ENCODE data around the gene CAMK2B.

CAMK2B gene

DNA sequence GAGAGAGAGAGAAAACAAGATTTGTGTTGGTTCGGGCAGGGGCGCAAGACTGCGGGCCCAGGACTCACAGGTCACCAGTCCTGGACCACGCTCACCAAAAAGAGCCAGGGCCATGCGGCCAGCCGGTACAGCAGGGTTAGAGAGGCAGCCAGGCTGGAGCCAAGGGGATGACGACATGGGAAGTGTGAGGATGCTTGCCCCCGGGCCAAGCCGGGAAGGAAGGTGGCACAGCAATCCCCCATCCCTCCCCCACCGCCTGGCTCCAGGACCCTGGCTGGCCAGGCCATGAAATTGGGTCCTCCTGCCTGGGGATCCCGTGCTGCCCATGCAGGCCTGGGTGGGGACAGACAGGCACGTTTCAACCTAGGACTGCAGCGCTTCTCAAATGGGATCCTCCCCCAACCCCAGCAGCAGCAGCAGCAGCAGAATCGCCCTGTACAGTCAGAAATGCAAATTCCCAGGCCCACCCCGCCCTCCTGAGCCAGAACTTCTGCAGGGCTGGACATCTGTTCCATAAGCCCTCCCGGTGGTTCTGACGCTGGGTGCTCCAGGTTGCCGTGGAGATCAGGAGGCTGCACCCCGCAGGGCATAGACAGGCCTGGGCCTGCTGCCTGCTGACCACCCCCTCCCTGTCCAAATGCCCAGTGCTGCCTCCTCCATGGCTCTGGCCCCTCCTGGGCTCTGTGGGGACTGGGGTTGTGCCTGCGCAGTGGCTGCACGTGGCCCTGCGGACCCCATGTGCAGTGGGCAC is 89.6 kb downstream of the CAMK2B start:
- H3K27ac ChIP-seq (ENCODE audit: insufficient read depth, low read length, poor library complexity, severe bottlenecking), result no peak overlapping the region
- H3K27me3 ChIP-seq (replicated peaks; ENCODE audit: control insufficient read depth, insufficient read depth, low read length, poor library complexity, severe bottlenecking), result no peaks in the 10 kb centered on the region
- H3K4me1 ChIP-seq (ENCODE audit: control insufficient read depth, insufficient read depth, low read length, poor library complexity, severe bottlenecking), result no peaks in the 10 kb centered on the region
- H3K9me3 ChIP-seq (ENCODE audit: control insufficient read depth, low read length), result no peaks in the 10 kb centered on the region
- H3K4me3 ChIP-seq (ENCODE audit: insufficient read depth, low read depth, low read length, poor library complexity, severe bottlenecking), result no peak overlapping the region
- no peak for DNase-seq
- H3K36me3 ChIP-seq (ENCODE audit: control insufficient read depth, insufficient read depth, low read length), result no peaks in the 10 kb centered on the region

GRCh38 chr7:44235066-44235465 is 90.3 kb downstream of the CAMK2B start:
- H3K4me1 ChIP-seq (ENCODE audit: control insufficient read depth, insufficient read depth, low read length, poor library complexity, severe bottlenecking), result no peaks in the 10 kb centered on the region
- H3K27ac ChIP-seq (ENCODE audit: insufficient read depth, low read length, poor library complexity, severe bottlenecking), result no peak overlapping the region
- no peaks in the 10 kb centered on the region for H3K27me3 ChIP-seq (replicated peaks; ENCODE audit: control insufficient read depth, insufficient read depth, low read length, poor library complexity, severe bottlenecking)
- H3K9me3 ChIP-seq (ENCODE audit: control insufficient read depth, low read length), result no peaks in the 10 kb centered on the region
- H3K4me3 ChIP-seq (ENCODE audit: insufficient read depth, low read depth, low read length, poor library complexity, severe bottlenecking), result no peak overlapping the region
- H3K36me3 ChIP-seq (ENCODE audit: control insufficient read depth, insufficient read depth, low read length), result no peaks in the 10 kb centered on the region
- no peak for DNase-seq

- Histone ChIP-seq H3K27me3 (replicated peaks; ENCODE audit: control insufficient read depth, insufficient read depth, low read length, poor library complexity, severe bottlenecking) (no peaks in the 10 kb centered on the region), H3K4me3 (ENCODE audit: insufficient read depth, low read depth, low read length, poor library complexity, severe bottlenecking) (no peak overlapping the region), H3K27ac (ENCODE audit: insufficient read depth, low read length, poor library complexity, severe bottlenecking) (no peak overlapping the region), H3K9me3 (ENCODE audit: control insufficient read depth, low read length) (no peaks in the 10 kb centered on the region), H3K4me1 (ENCODE audit: control insufficient read depth, insufficient read depth, low read length, poor library complexity, severe bottlenecking) (no peaks in the 10 kb centered on the region), H3K36me3 (ENCODE audit: control insufficient read depth, insufficient read depth, low read length) (no peaks in the 10 kb centered on the region)
- no peak for DNase-seq
Observed at GRCh38 chr7:44232901-44233715, 92.3 kb downstream of the CAMK2B start.

DNA sequence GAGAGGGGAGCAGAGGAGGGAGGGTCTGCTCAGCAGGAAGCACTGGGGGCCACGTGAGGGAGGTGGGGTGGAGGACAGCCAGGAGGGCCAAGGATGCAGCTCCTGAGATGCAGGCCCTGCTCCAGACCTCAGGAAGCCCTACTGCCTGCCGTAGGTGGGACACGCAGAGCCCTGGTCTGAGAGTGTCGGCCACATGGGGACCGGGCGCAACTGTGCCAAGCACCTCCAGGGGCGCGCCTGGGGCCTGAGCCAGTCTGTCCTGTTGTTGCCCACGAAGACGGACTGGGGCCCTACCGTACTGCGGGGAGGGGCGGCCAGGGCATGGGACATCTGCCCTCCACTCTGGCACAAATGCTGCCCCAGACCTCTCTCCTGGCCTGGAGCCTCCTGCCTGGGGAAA is 93.0 kb downstream of the CAMK2B start:
- Histone ChIP-seq H3K9me3 (ENCODE audit: control insufficient read depth, low read length) (no peaks in the 10 kb centered on the region), H3K36me3 (ENCODE audit: control insufficient read depth, insufficient read depth, low read length) (no peaks in the 10 kb centered on the region), H3K27ac (ENCODE audit: insufficient read depth, low read length, poor library complexity, severe bottlenecking) (no peak overlapping the region), H3K4me3 (ENCODE audit: insufficient read depth, low read depth, low read length, poor library complexity, severe bottlenecking) (no peak overlapping the region), H3K27me3 (replicated peaks; ENCODE audit: control insufficient read depth, insufficient read depth, low read length, poor library complexity, severe bottlenecking) (no peaks in the 10 kb centered on the region), H3K4me1 (ENCODE audit: control insufficient read depth, insufficient read depth, low read length, poor library complexity, severe bottlenecking) (no peaks in the 10 kb centered on the region)
- no peak for DNase-seq

DNA sequence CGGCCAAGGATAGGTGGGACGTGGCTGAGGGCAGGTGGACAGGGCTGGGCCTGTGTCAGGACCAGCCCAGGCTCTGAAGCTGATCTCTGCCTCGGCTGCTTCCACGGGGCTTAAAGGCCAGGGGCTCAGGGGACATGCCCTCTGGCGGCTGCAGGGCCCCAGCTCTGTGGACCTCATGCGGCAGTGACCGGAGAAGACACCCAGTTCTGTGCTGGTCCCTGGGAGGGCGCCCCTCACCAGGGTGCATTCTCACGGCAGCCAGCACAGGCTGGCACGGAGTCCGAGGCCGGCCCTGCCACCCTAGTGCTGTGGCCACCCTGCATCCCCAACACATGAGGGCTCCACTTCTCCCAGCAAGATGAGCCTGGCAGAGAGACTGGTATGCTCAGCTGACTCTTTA is 94.3 kb downstream of the CAMK2B start:
- H3K9me3 ChIP-seq (ENCODE audit: control insufficient read depth, low read length), result no peaks in the 10 kb centered on the region
- H3K36me3 ChIP-seq (ENCODE audit: control insufficient read depth, insufficient read depth, low read length), result no peaks in the 10 kb centered on the region
- no peak for DNase-seq
- no peak overlapping the region for H3K4me3 ChIP-seq (ENCODE audit: insufficient read depth, low read depth, low read length, poor library complexity, severe bottlenecking)
- H3K27me3 ChIP-seq (replicated peaks; ENCODE audit: control insufficient read depth, insufficient read depth, low read length, poor library complexity, severe bottlenecking), result no peaks in the 10 kb centered on the region
- no peak overlapping the region for H3K27ac ChIP-seq (ENCODE audit: insufficient read depth, low read length, poor library complexity, severe bottlenecking)
- no peaks in the 10 kb centered on the region for H3K4me1 ChIP-seq (ENCODE audit: control insufficient read depth, insufficient read depth, low read length, poor library complexity, severe bottlenecking)

- no peak for DNase-seq
Observed at GRCh38 chr7:44230286-44230685, 95.1 kb downstream of the CAMK2B start.

DNA sequence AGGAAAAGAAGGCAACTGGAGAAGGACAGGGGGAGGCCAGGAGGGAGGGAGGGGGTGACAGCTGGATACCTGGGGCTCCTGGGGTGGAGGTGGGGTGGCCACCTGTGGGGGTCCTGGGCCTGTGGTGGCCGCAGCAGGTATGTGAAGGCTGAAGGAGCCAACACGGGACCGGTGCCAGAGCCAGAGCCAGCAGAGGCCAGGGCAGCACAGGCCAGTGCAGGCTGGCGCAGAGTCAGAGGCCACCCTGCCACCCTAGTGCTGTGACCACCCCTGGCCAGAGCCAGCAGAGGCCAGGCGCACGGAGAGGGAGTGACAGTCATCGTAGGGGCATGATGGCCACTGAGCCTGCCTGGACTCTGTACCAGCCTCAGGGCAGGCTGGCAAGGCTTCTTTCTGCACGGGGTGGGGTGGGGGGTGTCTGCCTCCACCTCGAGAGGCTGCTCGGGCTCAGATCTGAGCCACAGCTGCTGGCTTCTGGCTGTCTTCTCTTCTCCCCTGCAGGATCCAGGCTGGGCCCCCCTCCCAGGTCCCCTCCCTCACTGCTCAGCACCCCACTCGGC is 95.8 kb downstream of the CAMK2B start:
- no peaks in the 10 kb centered on the region for H3K9me3 ChIP-seq (ENCODE audit: control insufficient read depth, low read length)
- H3K27ac ChIP-seq (ENCODE audit: insufficient read depth, low read length, poor library complexity, severe bottlenecking), result no peak overlapping the region
- H3K27me3 ChIP-seq (replicated peaks; ENCODE audit: control insufficient read depth, insufficient read depth, low read length, poor library complexity, severe bottlenecking), result no peaks in the 10 kb centered on the region
- no peaks in the 10 kb centered on the region for H3K36me3 ChIP-seq (ENCODE audit: control insufficient read depth, insufficient read depth, low read length)
- H3K4me3 ChIP-seq (ENCODE audit: insufficient read depth, low read depth, low read length, poor library complexity, severe bottlenecking), result no peak overlapping the region
- DNase-seq, result no peak
- H3K4me1 ChIP-seq (ENCODE audit: control insufficient read depth, insufficient read depth, low read length, poor library complexity, severe bottlenecking), result no peaks in the 10 kb centered on the region

More at GRCh38 chr7:44230286-44230685, 95.1 kb downstream of the CAMK2B start:
- Histone ChIP-seq H3K36me3 (ENCODE audit: control insufficient read depth, insufficient read depth, low read length) (no peaks in the 10 kb centered on the region), H3K27ac (ENCODE audit: insufficient read depth, low read length, poor library complexity, severe bottlenecking) (no peak overlapping the region), H3K27me3 (replicated peaks; ENCODE audit: control insufficient read depth, insufficient read depth, low read length, poor library complexity, severe bottlenecking) (no peaks in the 10 kb centered on the region), H3K4me3 (ENCODE audit: insufficient read depth, low read depth, low read length, poor library complexity, severe bottlenecking) (no peak overlapping the region), H3K9me3 (ENCODE audit: control insufficient read depth, low read length) (no peaks in the 10 kb centered on the region), H3K4me1 (ENCODE audit: control insufficient read depth, insufficient read depth, low read length, poor library complexity, severe bottlenecking) (no peaks in the 10 kb centered on the region)

- H3K27me3 ChIP-seq (replicated peaks; ENCODE audit: control insufficient read depth, insufficient read depth, low read length, poor library complexity, severe bottlenecking), result no peaks in the 10 kb centered on the region
- H3K4me1 ChIP-seq (ENCODE audit: control insufficient read depth, insufficient read depth, low read length, poor library complexity, severe bottlenecking), result no peaks in the 10 kb centered on the region
- H3K4me3 ChIP-seq (ENCODE audit: insufficient read depth, low read depth, low read length, poor library complexity, severe bottlenecking), result no peak overlapping the region
- DNase-seq, result no peak
- H3K36me3 ChIP-seq (ENCODE audit: control insufficient read depth, insufficient read depth, low read length), result no peaks in the 10 kb centered on the region
- no peaks in the 10 kb centered on the region for H3K9me3 ChIP-seq (ENCODE audit: control insufficient read depth, low read length)
- H3K27ac ChIP-seq (ENCODE audit: insufficient read depth, low read length, poor library complexity, severe bottlenecking), result no peak overlapping the region
Observed at GRCh38 chr7:44228571-44229350, 96.6 kb downstream of the CAMK2B start.

GRCh38 chr7:44227911-44228310 is 97.5 kb downstream of the CAMK2B start:
- no peak overlapping the region for H3K27ac ChIP-seq (ENCODE audit: insufficient read depth, low read length, poor library complexity, severe bottlenecking)
- no peaks in the 10 kb centered on the region for H3K9me3 ChIP-seq (ENCODE audit: control insufficient read depth, low read length)
- no peak overlapping the region for H3K4me3 ChIP-seq (ENCODE audit: insufficient read depth, low read depth, low read length, poor library complexity, severe bottlenecking)
- no peaks in the 10 kb centered on the region for H3K36me3 ChIP-seq (ENCODE audit: control insufficient read depth, insufficient read depth, low read length)
- H3K27me3 ChIP-seq (replicated peaks; ENCODE audit: control insufficient read depth, insufficient read depth, low read length, poor library complexity, severe bottlenecking), result no peaks in the 10 kb centered on the region
- no peak for DNase-seq
- H3K4me1 ChIP-seq (ENCODE audit: control insufficient read depth, insufficient read depth, low read length, poor library complexity, severe bottlenecking), result no peaks in the 10 kb centered on the region

Data from effector memory CD4-positive, alpha-beta T cell (primary cell).